Gastroesophageal sphincter (tissue), 2 donors: ENCODE measurements around the gene TBPL2.

Experiments
- EP300 ChIP-seq: sonication (generic); formaldehyde crosslinking; IDR thresholded peaks from one replicate; pipeline ENCODE4 v1.6.1; 2017; ENCODE audit warnings: antibody characterized with exemption, mild to moderate bottlenecking
- POLR2AphosphoS5 ChIP-seq: sonication (generic); formaldehyde crosslinking; IDR thresholded peaks from one replicate; pipeline ENCODE4 v1.6.1; 2017; ENCODE audit warnings: antibody characterized with exemption

DNA sequence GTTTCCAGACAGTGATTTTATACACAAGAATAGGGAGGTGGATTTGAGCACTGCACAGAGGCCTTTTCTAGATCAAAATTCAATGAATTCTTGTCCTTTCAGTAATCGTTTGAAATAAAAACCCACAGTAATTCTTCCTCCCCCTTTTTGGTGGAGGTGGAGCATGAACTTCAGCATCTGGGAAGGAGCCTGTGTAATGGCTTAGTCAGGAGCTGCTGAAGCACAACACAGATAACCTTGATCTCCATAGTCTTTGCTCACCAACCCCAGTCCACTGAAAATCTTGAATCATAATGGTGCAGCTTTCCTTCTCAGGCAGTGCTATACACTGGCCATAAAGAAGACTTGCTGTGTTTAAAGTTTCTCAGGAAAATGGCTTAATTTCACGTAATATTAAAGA, 6.4 kb upstream of the TBPL2 start:
- no peak for TF ChIP-seq EP300
- TF ChIP-seq POLR2AphosphoS5: no peak
